ENCODE data around the gene RPL4.
"Not testable (repeated sequence)": the region's sequence is repeated elsewhere in the genome, so short reads cannot be mapped to it uniquely, and the experiment has no call there.

Gene RPL4

GRCh38 chr15:66504563-66505429 lies at the start of gene RPL4, which contains the start of gene ZWILCH:
Gene RPL4, minus strand, starts transcription at chr15:66504855. Its CDS starts 65 bp downstream, at chr15:66504790.
Gene ZWILCH, plus strand, starts transcription at chr15:66505326. Its CDS starts 13 bp downstream, at chr15:66505339.
- DNase-seq (ENCODE audit: low spot score) = peak; percentile 77

DNA sequence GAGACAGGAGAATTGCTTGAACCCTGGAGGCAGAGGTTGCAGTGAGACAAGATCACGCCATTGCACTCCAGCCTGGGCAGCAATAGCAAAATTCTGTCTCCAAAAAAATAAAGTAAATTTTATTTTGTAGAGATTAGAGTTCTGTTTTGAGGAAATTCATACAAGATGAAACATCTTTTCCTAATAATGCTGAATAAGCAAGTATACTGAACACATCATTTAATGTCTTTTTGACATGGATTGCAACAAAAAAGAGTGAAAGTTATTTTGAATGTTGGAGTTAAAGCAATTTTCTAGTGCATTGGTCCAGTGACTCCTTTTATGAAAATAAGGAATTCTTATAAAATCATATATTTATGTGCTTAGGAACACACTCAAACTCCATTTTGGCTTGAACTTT lies 40.6 kb upstream of the RPL4 start:
- no peak for DNase-seq (ENCODE audit: low spot score)

DNA sequence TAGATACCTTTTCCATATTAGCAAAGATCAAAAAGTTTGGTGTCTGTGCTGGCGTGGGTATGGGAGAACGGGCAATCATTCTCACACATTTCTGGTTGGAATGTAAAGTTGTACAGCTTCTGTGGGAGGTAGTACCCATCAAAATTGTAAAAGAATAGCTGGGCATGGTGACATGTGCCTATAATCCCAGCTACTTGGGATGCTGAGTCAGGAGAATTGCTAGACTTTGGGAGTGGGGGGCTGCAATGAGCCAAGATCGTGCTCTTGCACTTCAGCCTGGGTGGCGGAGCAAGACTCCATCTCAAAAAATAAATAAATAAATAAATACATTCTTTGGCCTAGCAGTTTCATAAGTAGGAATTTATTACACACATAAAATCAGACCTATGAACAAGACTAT lies 38.2 kb upstream of the RPL4 start:
- no peak for DNase-seq (ENCODE audit: low spot score)

- DNase-seq (ENCODE audit: low spot score) = no peak
These were observed 30.4 kb upstream of the RPL4 start for GRCh38 chr15:66535056-66535455.

DNA sequence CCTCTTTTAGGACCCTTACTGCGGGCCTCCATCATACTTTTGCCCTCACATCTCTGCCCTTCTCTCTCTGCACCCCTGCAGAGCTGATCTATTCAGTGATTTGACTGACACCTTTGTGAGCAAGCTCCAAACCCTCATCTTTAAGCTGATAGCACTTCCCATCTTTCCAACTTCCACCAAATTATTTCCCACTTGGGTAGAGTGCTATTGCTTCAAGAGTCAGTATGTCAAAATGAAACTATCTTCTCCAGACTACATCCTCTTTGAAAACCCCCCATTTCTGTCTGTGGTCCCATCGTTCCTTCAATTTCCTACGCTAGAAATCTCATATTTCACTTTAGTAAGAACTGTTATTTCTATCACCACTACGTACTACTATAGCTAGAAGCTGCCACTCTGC lies 20.2 kb upstream of the RPL4 start:
- DNase-seq (ENCODE audit: low spot score) = no peak

DNA sequence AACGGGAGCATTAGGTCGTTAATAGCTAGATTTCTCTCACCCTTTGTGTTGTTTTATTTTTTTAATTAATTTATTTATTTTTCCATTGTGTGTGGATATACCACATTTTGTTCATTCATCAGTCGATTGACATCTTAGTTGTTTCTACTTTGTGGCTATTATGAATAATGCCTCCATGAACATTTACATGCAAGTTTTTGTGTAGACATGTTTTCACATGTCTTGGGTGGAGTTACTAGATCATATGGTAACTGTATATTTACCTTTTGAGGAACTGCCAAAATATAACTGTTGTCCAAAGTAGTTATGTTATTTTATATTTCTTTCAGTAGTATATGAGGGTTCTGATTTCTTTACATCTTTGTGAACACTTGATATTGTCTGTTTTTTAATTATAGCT lies 19.3 kb upstream of the RPL4 start:
- DNase-seq (ENCODE audit: low spot score) = no peak

DNA sequence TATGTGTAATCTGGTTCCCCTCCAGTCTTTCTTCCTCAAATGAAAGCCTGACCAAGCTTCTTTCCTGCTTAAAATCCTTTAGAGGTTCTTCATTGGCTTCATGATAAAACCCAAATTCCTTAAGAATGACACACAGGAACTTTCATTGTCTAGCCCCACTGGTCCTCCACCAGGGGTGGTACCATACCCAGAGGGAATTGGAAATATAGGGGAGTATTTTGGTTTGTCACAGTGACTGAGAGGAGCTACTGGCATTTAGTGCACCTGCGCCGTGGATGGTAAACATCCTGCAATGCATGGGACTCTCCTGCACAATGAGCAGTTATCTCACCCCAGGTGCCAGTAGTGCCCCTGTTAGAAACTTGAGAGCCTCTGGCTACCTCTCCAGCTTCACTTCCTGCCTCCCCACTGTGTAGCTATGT lies 11.3 kb upstream of the RPL4 start:
- no peak for DNase-seq (ENCODE audit: low spot score)

DNA sequence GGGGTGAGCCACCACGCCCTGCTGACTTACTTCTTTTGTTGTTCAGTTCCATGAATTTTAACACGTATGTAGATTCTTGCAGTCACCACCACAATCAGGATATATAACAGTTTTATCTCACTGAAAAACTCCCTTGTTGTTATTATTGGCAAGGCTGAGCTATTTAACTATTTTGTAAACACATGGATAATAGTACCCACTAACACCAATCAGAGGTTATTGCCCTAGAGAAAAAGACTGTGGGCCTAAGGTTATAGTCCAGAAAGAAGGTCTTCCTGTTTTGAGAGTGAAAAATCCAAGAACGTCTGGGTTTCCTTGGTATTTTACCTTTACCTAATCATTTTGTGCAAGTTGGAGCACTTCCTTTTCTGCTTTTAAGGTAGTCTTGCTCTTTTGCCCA lies 9.9 kb upstream of the RPL4 start:
- DNase-seq (ENCODE audit: low spot score) = no peak

DNA sequence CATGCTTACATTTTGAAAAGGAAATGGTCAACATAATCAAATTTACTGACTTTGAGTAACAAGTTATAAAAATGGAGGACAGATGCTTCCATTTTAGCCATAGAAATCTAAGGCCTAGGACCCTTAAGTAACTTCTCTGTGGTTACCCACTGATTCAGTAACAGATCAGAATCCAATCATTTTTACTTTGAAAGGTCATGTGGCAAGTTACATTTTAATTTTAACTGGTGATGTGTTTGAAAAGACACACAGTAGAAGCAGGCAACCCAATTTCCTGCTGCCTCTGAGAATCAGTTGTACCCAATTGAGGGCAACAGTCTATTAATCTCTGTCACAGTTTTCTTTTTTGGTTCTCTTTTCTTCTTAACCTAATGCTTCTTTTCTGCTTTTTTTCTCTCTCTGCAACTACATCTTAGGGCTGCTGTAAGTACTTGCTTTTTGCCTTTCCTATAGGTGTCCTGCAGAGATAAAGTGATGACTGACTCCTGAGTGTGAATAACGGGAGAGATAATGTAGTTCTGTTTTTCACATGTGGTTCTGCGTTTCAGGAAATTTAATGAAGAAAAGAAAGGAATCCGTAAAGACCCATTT lies 3.7 kb upstream of the RPL4 start:
- no peak for DNase-seq (ENCODE audit: low spot score)

DNA sequence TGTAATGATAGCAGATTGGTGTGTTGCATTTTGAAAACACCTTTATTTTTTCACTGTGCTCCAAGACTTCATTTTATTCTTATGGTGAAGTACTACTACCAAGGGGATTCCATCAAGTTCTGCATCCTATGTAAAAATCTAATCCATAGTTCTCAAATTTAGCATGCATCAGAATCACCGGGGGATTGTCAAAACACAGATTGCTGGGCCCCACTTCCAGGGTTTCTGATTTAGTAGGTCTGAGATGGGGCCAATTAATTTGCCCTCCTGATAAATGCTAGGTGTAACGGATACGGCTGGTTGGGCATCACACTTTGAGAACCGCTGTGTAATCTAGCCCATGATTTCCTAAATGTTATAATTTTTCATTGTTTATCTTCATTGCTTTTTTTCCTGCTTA lies 1.2 kb upstream of the RPL4 start:
- no peak for DNase-seq (ENCODE audit: low spot score)

GRCh38 chr15:66505430-66505811 lies 766 bp upstream of the RPL4 start:
- DNase-seq (ENCODE audit: low spot score) = no peak

DNA sequence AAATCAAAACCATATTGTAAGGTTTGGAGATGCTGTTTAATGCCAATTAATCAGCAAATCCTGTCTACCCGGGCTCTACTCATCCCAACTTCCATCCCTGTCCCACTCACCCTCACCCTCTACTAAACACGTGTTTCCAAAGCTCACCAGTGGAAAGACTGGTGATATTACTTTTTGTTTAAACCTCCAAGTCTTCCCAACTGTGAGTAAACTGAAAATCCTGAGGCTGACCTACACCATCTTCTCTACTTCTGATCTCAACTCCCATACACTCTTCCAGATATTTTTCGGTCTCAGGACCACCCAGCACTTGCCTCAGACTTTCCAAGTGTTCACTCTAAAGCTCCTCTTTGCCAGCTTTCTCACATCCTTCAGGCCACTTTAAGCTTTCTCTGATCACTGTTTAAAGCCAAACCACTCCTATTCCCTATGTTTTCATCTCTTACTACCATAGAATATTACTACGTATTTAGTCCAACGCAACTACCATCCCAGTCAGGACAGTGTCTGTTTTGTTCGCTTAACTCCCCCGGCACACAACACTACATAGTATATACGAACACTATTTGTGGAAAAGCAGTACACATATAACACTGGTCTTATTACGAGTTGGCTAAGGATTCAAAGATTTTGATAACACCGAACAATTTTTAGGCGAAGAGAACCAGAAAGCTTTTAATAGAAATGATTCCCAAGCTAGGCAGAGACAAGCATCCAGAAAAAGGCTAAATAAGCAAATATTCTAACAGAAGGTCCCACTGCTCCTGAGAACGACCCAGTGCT lies 684 bp downstream of the RPL4 start:
- no peak for DNase-seq (ENCODE audit: low spot score)

DNA sequence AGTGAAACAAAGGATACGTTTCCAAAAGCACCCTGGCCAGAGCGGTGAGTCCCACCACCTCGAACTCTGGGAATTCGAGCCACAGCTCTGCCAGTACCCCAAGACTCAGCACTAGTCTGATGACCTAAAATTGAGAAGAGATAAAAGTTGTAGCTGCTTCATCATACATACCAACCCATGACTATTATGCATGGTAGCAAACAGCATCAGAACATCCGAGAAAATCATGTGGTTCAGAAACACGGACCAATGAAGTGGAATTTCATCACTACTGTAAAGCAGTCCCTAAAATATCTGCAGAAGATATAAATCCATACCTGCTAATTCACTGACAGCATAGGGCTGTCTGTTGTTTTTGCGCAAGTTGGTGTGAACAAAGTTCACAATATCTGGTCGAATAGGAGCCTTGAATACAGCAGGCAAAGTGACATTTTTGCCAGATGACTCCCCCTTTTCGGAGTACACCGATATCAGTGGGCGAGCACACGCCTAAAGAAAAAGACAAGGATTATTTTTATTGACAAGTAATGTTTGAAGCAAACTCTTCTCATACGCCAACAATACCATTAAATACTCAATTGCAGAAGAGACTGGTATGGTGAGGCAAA lies 1.5 kb downstream of the RPL4 start:
- not testable (repeated sequence) for DNase-seq (ENCODE audit: low spot score)

DNA sequence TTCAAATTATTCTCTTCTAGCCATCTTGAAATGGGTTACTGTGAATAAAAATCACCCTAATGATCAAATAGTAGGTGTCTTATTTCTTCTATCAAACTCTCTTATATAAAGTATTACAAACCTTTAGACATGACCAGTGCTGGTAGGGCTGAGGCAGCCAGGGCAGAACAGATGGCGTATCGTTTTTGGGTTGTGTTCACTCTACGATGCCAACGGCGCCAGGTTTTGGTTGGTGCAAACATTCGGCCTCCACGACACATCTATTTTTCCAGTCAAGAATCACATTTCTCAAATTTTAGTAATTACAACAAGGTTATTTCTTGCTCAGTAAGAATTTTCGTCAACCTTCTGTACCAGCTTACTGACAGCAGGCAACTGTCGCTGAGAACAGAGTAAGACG lies 2.2 kb downstream of the RPL4 start:
- DNase-seq (ENCODE audit: low spot score) = no peak

DNA sequence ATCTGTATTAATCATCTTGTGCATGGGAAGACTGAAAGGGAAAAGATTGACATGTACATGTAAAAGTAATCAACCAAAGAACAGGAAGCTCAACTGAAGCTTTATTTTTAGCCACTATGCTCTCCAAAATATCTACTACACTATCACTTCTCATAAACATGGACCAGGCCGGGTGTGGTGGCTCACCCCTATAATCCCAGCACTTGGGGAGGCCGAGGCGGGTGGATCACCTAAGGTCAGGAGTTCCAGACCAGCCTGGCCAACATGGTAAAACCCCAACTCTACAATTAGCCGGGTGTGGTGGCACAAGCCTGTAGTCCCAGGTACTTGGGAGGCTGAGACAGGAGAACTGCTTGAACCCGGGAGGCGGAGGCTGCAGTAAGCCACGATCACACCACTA lies 4.3 kb downstream of the RPL4 start:
- DNase-seq (ENCODE audit: low spot score) = not testable (repeated sequence)

DNA sequence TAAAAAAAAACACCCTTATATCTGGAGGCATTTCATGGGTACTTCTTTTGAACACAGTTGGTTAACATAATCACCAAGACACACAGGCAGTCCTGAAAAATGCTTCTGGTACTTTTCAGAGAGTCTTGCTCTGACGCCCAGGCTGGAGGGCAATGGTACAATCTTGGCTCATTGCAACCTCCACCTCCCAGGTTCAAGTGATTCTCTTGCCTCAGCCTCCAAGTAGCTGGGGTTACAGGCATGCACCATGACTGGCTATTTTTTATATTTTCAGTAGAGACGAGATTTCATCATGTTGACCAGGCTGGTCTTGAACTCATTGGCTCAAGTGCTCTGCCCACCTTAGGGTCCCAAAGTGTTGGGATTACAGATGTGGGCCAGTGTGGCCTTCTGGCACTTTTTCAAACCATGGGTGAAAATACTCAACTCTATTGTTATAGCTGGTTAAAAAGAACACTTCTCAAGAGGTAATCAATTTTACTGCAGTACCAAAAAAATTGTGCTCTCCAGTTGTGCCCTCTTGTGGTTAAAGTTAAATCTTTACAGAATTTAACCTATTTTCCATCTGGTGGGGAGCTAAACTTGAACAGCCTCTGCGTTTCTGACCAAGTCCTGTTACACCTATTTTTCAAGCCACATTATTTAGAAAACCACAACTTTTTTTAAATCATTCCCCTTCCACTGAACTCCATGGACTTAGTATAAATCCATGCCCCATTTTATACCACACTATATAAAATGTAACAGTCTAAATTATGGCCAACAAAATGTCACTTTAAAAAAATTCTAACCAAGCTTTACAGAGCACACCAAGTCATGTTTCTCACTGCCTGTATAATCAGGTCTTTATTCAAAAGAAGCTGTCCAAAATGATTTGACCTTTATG lies 5.9 kb downstream of the RPL4 start:
- DNase-seq (ENCODE audit: low spot score) = peak; percentile 19

- DNase-seq (ENCODE audit: low spot score) = peak; percentile 90
These were observed 6.9 kb downstream of the RPL4 start, which contains the start of gene SNAPC5 for GRCh38 chr15:66497502-66498455. Gene SNAPC5, minus strand, starts transcription at chr15:66497762. Its CDS starts 31 bp downstream, at chr15:66497731.

DNA sequence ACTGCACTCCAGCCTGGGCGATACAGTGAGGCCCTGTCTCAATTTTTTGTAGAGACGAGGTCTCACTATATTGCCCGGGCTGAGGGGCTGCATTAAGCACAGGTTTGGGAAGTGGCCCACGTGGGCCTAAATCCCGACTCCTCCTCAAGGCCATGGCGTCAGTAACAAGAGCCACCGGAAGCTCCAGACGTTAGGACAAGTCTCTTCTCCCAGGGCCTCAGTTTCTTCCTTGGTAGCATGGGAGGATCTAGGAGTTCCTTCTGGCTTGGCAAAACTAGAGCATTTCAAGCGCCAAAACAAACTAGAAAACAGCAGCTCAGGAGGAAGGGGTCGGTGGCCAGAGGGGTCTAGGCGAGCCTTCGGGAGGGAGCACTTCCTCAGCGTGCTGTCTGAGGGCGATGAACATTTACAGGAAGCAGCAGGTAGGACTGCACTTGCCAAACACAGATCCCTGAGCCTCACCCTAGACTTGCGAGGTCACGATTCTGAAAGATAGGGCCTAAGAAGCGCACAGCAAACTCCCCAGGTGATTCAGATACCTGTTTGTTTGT lies 7.6 kb downstream of the RPL4 start:
- DNase-seq (ENCODE audit: low spot score) = no peak

DNA sequence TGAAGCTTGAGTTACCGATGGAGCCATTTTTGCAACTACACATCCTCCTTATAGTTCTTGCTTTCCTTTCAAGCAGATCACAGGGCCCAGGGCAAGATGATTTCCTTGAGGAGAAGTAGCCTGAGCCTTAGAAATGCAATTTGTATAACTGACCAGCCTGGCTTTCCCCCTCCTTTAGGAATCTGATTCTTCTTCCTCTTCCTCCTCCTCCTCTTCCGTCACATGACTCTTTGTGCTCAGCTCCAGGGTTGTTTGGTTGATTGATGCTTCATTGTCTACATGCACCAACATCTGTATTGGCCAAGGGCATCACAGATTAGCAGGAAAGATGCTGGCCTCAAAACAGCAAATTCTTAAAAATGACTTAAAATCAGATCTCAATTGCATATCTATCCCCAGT lies 10.4 kb downstream of the RPL4 start:
- DNase-seq (ENCODE audit: low spot score) = no peak

DNA sequence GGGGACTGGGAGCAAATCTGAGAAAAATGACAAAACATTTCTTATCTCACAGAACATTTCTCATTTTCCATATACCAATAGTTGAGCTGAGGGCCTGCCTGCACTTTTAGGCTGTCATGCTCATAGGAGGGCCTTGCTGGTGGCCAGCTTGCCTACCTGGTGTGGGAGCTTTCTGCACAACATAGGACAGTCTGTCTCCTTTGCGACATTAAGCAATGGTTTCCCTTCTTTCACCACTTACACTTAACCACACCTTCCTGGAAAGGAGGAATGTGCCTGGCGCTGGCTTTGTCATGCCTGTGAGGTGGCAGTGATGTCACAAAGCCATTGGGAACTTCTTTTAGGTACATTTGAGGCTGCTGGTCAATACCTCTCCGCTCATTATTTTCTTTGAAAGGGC lies 12.8 kb downstream of the RPL4 start:
- no peak for DNase-seq (ENCODE audit: low spot score)
